ENCODE data around the gene MRPS15.

Gene MRPS15

GRCh38 chr1:36417931-36418330, 46.3 kb downstream of the MRPS15 start:
- no peak for DNase-seq

GRCh38 chr1:36415661-36416326, 48.4 kb downstream of the MRPS15 start:
- no peak for DNase-seq

DNA sequence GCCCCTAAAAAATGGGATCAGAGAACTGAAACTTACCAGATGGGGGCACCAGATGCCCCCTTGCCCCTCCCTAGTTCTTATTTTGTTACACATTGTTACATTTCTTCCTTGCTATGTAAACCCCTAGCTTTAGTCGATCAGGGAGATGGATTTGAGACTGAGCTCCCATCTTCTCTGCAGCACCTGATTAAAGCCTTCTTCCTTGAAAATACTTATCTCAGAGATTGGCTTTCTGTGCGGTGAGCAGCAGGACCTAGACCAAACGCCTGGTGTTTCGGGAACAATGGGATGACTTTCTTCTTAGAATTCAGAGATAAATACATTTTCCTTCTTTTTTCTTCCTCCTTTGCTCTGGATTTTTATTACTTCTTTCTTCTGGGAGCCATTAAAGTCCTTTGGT, 49.8 kb downstream of the MRPS15 start:
- DNase-seq: no peak

- DNase-seq: peak; percentile 16
These were observed 52.2 kb downstream of the MRPS15 start for GRCh38 chr1:36411674-36412648.

GRCh38 chr1:36408479-36408878, 55.7 kb downstream of the MRPS15 start:
- DNase-seq: no peak

- DNase-seq: no peak
These were observed 57.7 kb downstream of the MRPS15 start for GRCh38 chr1:36406440-36406839.

All from activated CD4-positive, alpha-beta T cell treated with anti-CD3 and anti-CD28 coated beads, Interleukin-2, amount 50 U/mL, for 1 hour (primary cell).